Transverse colon (tissue), 4 donors: ENCODE measurements around the gene LINGO1.

Experiments
- EP300 ChIP-seq: sonication (generic); formaldehyde crosslinking; IDR thresholded peaks from one replicate; pipeline ENCODE4 v1.6.1; 2017; ENCODE audit warnings: antibody characterized with exemption, low read depth
- POLR2A ChIP-seq: fragments of 450-650 bp; IDR thresholded peaks from one replicate; pipeline ENCODE4 v1.6.1; 2016; ENCODE audit warnings: antibody characterized with exemption, mild to moderate bottlenecking, moderate library complexity
- POLR2AphosphoS5 ChIP-seq, 3 donors: sonication (generic); formaldehyde crosslinking; IDR thresholded peaks; one replicate each; pipeline ENCODE4 v1.6.1; 2016; ENCODE audit warnings: antibody characterized with exemption in 3 of 3
- TF ChIP-seq, protein P1 (sequence below), 5 experiments: fragments of 200-600 bp in 3 of 5; fragments of 450-650 bp in 2 of 5; sonication (generic) in 3 of 5; IDR thresholded peaks; 1 replicate in 2 of 5; 2 replicates in 3 of 5; pipeline ENCODE4 v1.5.1; 2016 to 2017; ENCODE audit warnings: antibody characterized with exemption in 5 of 5, inconsistent platforms in 3 of 5, mild to moderate bottlenecking in 2 of 5, moderate library complexity in 1 of 5

DNA sequence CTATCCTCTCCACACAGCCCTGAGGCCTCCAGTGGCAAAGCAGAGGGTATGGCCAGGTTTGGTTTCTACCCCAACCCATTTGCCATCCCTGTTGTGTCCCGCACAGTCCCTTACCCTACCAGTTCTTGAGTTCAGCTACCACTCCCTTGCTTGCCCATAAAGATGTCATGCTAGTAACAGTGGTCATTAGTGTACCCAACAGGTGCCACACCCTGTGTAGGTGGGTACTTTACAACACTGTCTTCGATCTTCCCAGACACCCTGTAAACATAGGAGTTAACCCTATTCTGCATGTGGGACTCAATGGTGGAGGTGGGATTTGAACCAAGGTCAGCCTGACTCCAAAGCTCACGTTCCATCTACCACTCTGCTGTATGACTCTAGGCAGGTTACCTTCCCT is 23.2 kb downstream of the LINGO1 start:
- no peak for TF ChIP-seq POLR2A
- TF ChIP-seq, protein P1, sequence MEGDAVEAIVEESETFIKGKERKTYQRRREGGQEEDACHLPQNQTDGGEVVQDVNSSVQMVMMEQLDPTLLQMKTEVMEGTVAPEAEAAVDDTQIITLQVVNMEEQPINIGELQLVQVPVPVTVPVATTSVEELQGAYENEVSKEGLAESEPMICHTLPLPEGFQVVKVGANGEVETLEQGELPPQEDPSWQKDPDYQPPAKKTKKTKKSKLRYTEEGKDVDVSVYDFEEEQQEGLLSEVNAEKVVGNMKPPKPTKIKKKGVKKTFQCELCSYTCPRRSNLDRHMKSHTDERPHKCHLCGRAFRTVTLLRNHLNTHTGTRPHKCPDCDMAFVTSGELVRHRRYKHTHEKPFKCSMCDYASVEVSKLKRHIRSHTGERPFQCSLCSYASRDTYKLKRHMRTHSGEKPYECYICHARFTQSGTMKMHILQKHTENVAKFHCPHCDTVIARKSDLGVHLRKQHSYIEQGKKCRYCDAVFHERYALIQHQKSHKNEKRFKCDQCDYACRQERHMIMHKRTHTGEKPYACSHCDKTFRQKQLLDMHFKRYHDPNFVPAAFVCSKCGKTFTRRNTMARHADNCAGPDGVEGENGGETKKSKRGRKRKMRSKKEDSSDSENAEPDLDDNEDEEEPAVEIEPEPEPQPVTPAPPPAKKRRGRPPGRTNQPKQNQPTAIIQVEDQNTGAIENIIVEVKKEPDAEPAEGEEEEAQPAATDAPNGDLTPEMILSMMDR (IDR thresholded peaks at IDR 0.05): no peak
- TF ChIP-seq POLR2AphosphoS5 (IDR thresholded peaks at IDR 0.05): peak in 1 of 3 donors; percentile 18
- TF ChIP-seq EP300: no peak
